ENCODE data around the gene DUSP12.
A peak's percentile ranks its signal among the peaks of the same experiment; 100 is the strongest.

DUSP12 gene

DNA sequence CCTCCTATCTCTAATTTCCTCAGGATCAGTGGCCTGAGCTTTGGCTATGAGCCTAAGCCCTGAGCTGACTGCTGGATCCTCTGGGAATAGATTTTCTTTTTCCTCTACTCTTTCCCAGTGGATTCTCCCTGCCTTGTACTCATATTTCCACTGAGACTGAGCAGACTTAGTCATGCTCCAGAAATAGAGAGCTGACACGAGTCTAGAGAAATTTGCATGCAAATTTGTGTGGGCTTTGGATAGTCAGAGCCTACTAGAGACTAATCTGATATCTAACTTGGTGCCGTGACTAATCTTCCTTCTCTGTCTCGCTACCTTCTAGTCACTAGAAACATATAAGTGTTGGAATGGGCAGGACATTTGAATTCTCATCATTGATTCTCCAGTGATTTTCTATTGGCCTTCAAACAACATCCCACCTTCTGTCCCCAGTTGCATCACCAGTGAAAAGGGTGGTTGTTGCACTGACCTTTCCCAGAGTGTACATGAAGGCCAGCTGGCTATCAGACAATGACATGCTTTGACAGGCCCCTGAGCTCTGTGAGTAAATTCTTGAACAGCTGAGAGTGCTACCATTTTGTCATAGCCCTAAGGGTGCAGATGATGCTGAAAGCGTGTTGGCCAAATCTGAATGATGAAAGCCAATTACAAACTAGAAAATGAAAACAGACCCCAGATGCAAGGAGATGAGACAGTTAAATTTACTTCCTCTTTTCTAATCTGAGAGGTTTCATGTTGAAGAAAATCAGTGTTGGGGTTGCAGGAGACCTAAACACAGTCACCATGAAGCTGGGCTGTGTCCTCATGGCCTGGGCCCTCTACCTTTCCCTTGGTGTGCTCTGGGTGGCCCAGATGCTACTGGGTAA is 42.9 kb upstream of the DUSP12 start, which contains the start of gene FCRLA:
TSS of gene FCRLA (plus strand) at position 748 of the 866 bp plus-strand sequence. CDS start at position 784, 36 bp downstream.
- Histone ChIP-seq H2BK12ac (ENCODE audit: low read length) (no peak within 1 kb of the TSS), H3K36me3 (ENCODE audit: control insufficient read depth in 1 of 2, insufficient read depth in 2 of 2, low read length in 2 of 2) (no peaks in the 10 kb centered on the region), H2BK5ac (ENCODE audit: low read depth, low read length, poor library complexity) (no peak within 1 kb of the TSS), H4K91ac (ENCODE audit: low read depth, low read length) (no peak within 1 kb of the TSS), H3K18ac (ENCODE audit: low read length) (no peak within 1 kb of the TSS), H3K79me1 (ENCODE audit: low read length) (no peaks in the 10 kb centered on the region), H3K23ac (ENCODE audit: low read length) (no peak within 1 kb of the TSS), H3K9me3 (ENCODE audit: insufficient read depth, low read depth, low read length) (no peaks in the 10 kb centered on the region), H3K4me1 (ENCODE audit: control insufficient read depth in 1 of 2, insufficient read depth in 2 of 2, low read length in 2 of 2) (peaks cover 0 to 3% of the 10 kb centered on the region in 2 experiments), H3K14ac (ENCODE audit: low read length) (no peak within 1 kb of the TSS), H3K27ac (ENCODE audit: low read depth, low read length) (no peak within 1 kb of the TSS), H3K79me2 (ENCODE audit: control insufficient read depth, insufficient read depth, low read length, poor library complexity) (no peaks in the 10 kb centered on the region), H3K9ac (ENCODE audit: low read length) (no peak within 1 kb of the TSS), H3K4ac (ENCODE audit: low read depth, low read length) (no peak within 1 kb of the TSS), H2AFZ (ENCODE audit: insufficient read depth, low read length, poor library complexity) (no peak within 1 kb of the TSS), H4K8ac (ENCODE audit: low read depth, low read length) (no peak within 1 kb of the TSS), H3K4me2 (ENCODE audit: low read length) (no peak within 1 kb of the TSS), H2AK5ac (ENCODE audit: low read length) (no peak within 1 kb of the TSS), H3K4me3 (ENCODE audit: low read depth, low read length) (no peak within 1 kb of the TSS), H2BK120ac (ENCODE audit: insufficient read depth, low read length, poor library complexity) (no peak within 1 kb of the TSS), H4K12ac (ENCODE audit: low read depth, low read length) (no peak within 1 kb of the TSS), H3K27me3 (ENCODE audit: insufficient read depth, low read length) (no peaks in the 10 kb centered on the region)
- DNase-seq = peak in 1 of 2 donors; percentile 9
- WGBS (ENCODE audit: extremely low coverage, insufficient coverage, insufficient read length) = no CpG with 5 or more reads among the region's 4 CpGs

DNA sequence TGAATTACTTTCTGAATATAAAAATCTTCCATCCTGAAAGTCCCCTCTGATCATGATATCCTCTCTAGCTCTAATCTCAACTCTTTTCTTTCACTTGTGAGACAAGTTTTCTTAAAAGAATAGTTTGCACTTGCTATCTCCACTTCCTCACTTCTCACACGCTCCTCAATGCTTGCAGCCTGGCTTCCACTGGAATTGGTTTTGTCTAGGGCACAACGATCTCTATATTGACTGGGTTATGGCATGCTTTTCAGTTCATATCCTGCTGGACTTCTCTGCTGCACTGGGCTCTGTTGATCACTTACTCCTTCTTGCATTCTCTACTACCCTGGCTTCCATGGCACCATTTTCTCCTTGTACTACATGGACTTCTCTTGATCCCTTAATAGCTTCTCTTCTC is 42.1 kb upstream of the DUSP12 start:
- H3K23ac ChIP-seq (ENCODE audit: low read length) = no peak overlapping the region
- H2AFZ ChIP-seq (ENCODE audit: insufficient read depth, low read length, poor library complexity) = no peak overlapping the region
- no peak overlapping the region for H3K4me2 ChIP-seq (ENCODE audit: low read length)
- no peak overlapping the region for H3K14ac ChIP-seq (ENCODE audit: low read length)
- H3K27me3 ChIP-seq (ENCODE audit: insufficient read depth, low read length) = no peaks in the 10 kb centered on the region
- H3K9me3 ChIP-seq (ENCODE audit: insufficient read depth, low read depth, low read length) = no peaks in the 10 kb centered on the region
- H3K18ac ChIP-seq (ENCODE audit: low read length) = no peak overlapping the region
- no peaks in the 10 kb centered on the region for H3K36me3 ChIP-seq (ENCODE audit: control insufficient read depth in 1 of 2, insufficient read depth in 2 of 2, low read length in 2 of 2)
- no peak overlapping the region for H2AK5ac ChIP-seq (ENCODE audit: low read length)
- no peak overlapping the region for H3K4ac ChIP-seq (ENCODE audit: low read depth, low read length)
- H2BK12ac ChIP-seq (ENCODE audit: low read length) = no peak overlapping the region
- H4K12ac ChIP-seq (ENCODE audit: low read depth, low read length) = no peak overlapping the region
- H3K79me1 ChIP-seq (ENCODE audit: low read length) = no peaks in the 10 kb centered on the region
- no peak overlapping the region for H2BK5ac ChIP-seq (ENCODE audit: low read depth, low read length, poor library complexity)
- no peak overlapping the region for H3K9ac ChIP-seq (ENCODE audit: low read length)
- no peak for DNase-seq
- H3K4me1 ChIP-seq (ENCODE audit: control insufficient read depth in 1 of 2, insufficient read depth in 2 of 2, low read length in 2 of 2) = peaks cover 0 to 3% of the 10 kb centered on the region in 2 experiments
- H4K8ac ChIP-seq (ENCODE audit: low read depth, low read length) = no peak overlapping the region
- WGBS (ENCODE audit: extremely low coverage, insufficient coverage, insufficient read length) = no CpG with 5 or more reads among the region's 2 CpGs
- H4K91ac ChIP-seq (ENCODE audit: low read depth, low read length) = no peak overlapping the region
- H2BK120ac ChIP-seq (ENCODE audit: insufficient read depth, low read length, poor library complexity) = no peak overlapping the region
- no peak overlapping the region for H3K27ac ChIP-seq (ENCODE audit: low read depth, low read length)
- no peaks in the 10 kb centered on the region for H3K79me2 ChIP-seq (ENCODE audit: control insufficient read depth, insufficient read depth, low read length, poor library complexity)
- H3K4me3 ChIP-seq (ENCODE audit: low read depth, low read length) = no peak overlapping the region

DNA sequence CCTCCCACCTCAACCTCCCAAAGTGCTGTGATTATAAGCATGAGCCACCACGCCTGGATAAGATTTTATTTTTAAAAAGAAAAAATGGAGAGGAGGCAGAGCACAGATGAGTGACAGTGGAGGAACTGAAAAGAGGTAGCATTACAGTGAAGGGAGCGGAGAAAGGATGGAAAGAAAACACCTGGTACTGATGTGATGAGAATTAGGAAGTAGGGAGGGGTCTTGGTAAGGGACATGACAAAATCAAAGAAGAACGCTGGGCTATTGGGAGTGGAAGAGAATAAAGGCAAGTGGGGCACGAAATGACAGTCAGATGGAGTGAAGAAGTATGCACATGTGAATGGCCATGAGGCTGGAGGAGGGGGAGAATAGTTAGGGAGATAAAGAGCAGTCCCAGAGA is 40.2 kb upstream of the DUSP12 start:
- Histone ChIP-seq H4K8ac (ENCODE audit: low read depth, low read length) (no peak overlapping the region), H3K36me3 (ENCODE audit: control insufficient read depth in 1 of 2, insufficient read depth in 2 of 2, low read length in 2 of 2) (no peaks in the 10 kb centered on the region), H2BK5ac (ENCODE audit: low read depth, low read length, poor library complexity) (no peak overlapping the region), H3K4me3 (ENCODE audit: low read depth, low read length) (no peak overlapping the region), H3K9me3 (ENCODE audit: insufficient read depth, low read depth, low read length) (no peaks in the 10 kb centered on the region), H3K18ac (ENCODE audit: low read length) (no peak overlapping the region), H2BK12ac (ENCODE audit: low read length) (no peak overlapping the region), H3K23ac (ENCODE audit: low read length) (no peak overlapping the region), H3K14ac (ENCODE audit: low read length) (no peak overlapping the region), H3K9ac (ENCODE audit: low read length) (no peak overlapping the region), H2AK5ac (ENCODE audit: low read length) (no peak overlapping the region), H2AFZ (ENCODE audit: insufficient read depth, low read length, poor library complexity) (no peak overlapping the region), H4K12ac (ENCODE audit: low read depth, low read length) (no peak overlapping the region), H3K79me1 (ENCODE audit: low read length) (no peaks in the 10 kb centered on the region), H3K27me3 (ENCODE audit: insufficient read depth, low read length) (no peaks in the 10 kb centered on the region), H3K4me2 (ENCODE audit: low read length) (no peak overlapping the region), H3K27ac (ENCODE audit: low read depth, low read length) (no peak overlapping the region), H3K4ac (ENCODE audit: low read depth, low read length) (no peak overlapping the region), H3K79me2 (ENCODE audit: control insufficient read depth, insufficient read depth, low read length, poor library complexity) (no peaks in the 10 kb centered on the region), H2BK120ac (ENCODE audit: insufficient read depth, low read length, poor library complexity) (no peak overlapping the region), H4K91ac (ENCODE audit: low read depth, low read length) (no peak overlapping the region), H3K4me1 (ENCODE audit: control insufficient read depth in 1 of 2, insufficient read depth in 2 of 2, low read length in 2 of 2) (peaks cover 0 to 3% of the 10 kb centered on the region in 2 experiments)
- no CpG with 5 or more reads among the region's 4 CpGs for WGBS (ENCODE audit: extremely low coverage, insufficient coverage, insufficient read length)
- DNase-seq = no peak

DNA sequence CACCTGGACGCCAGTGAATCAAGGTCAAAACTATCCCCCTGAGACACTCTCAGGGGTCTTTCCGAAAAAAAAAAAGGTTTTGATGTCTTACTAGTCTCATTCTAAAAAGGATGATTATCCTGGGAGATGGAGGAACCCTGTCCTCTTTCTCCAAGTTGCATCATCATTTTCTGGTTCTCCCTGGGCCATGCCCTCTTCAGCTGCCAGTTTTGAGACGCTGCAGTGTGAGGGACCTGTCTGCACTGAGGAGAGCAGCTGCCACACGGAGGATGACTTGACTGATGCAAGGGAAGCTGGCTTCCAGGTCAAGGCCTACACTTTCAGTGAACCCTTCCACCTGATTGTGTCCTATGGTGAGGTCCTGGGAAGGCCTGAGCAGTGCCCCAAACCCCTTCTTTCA is 39.0 kb upstream of the DUSP12 start:
- Histone ChIP-seq H4K91ac (ENCODE audit: low read depth, low read length) (no peak overlapping the region), H3K4ac (ENCODE audit: low read depth, low read length) (no peak overlapping the region), H3K9me3 (ENCODE audit: insufficient read depth, low read depth, low read length) (no peaks in the 10 kb centered on the region), H2BK5ac (ENCODE audit: low read depth, low read length, poor library complexity) (no peak overlapping the region), H3K27me3 (ENCODE audit: insufficient read depth, low read length) (no peaks in the 10 kb centered on the region), H3K23ac (ENCODE audit: low read length) (no peak overlapping the region), H3K79me2 (ENCODE audit: control insufficient read depth, insufficient read depth, low read length, poor library complexity) (no peaks in the 10 kb centered on the region), H3K27ac (ENCODE audit: low read depth, low read length) (no peak overlapping the region), H2AK5ac (ENCODE audit: low read length) (no peak overlapping the region), H4K12ac (ENCODE audit: low read depth, low read length) (no peak overlapping the region), H3K4me1 (ENCODE audit: control insufficient read depth in 1 of 2, insufficient read depth in 2 of 2, low read length in 2 of 2) (peaks cover 0 to 3% of the 10 kb centered on the region in 2 experiments), H3K9ac (ENCODE audit: low read length) (no peak overlapping the region), H2BK12ac (ENCODE audit: low read length) (no peak overlapping the region), H3K4me3 (ENCODE audit: low read depth, low read length) (no peak overlapping the region), H3K36me3 (ENCODE audit: control insufficient read depth in 1 of 2, insufficient read depth in 2 of 2, low read length in 2 of 2) (no peaks in the 10 kb centered on the region), H3K79me1 (ENCODE audit: low read length) (no peaks in the 10 kb centered on the region), H3K14ac (ENCODE audit: low read length) (no peak overlapping the region), H2AFZ (ENCODE audit: insufficient read depth, low read length, poor library complexity) (no peak overlapping the region), H2BK120ac (ENCODE audit: insufficient read depth, low read length, poor library complexity) (no peak overlapping the region), H3K4me2 (ENCODE audit: low read length) (no peak overlapping the region), H4K8ac (ENCODE audit: low read depth, low read length) (no peak overlapping the region), H3K18ac (ENCODE audit: low read length) (no peak overlapping the region)
- DNase-seq = no peak
- WGBS (ENCODE audit: extremely low coverage, insufficient coverage, insufficient read length) = no CpG with 5 or more reads among the region's 4 CpGs
